ENCODE data around the gene MYCBPAP. TPM values are rescaled to one million over a fixed set of nuclear protein-coding genes. Genes with fewer than 3 reads are reported as not detected.

MYCBPAP gene
- polyA plus RNA-seq, 2 of the 4 experiments (the other 2 are of a cell fraction), result 0.93 to 2.5 TPM

GRCh38 chr17:50571681-50572080 is 63.4 kb downstream of the MYCBPAP start:
- ChIA-PET CTCF (interaction anchor here (1.1 to 5.1 kb wide), 5 partner anchors 10 to 54 kb away, joined by 3 to 19 read pairs (median 4); no protein-coding TSS in a partner anchor), POLR2A (no interaction called here)
- 86% methylated on average over 19 of the region's 19 CpGs for WGBS (ENCODE audit: missing lambda C conversion rate)
- TF ChIP-seq ELK1 (IDR thresholded peaks at IDR 0.05; ENCODE audit: low read depth, low read length), result no peak
- no peak for TF ChIP-seq CEBPB (IDR thresholded peaks at IDR 0.05)
- no peak for TF ChIP-seq FOXS1 (CRISPR knock-in tag; IDR thresholded peaks at IDR 0.05)
- no peak for TF ChIP-seq ZFP36 (IDR thresholded peaks at IDR 0.05; ENCODE audit: borderline replicate concordance, partially characterized antibody)
- no peak for TF ChIP-seq ATOH8 (CRISPR knock-in tag; IDR thresholded peaks at IDR 0.05; ENCODE audit: low read depth)
- TF ChIP-seq HEYL (CRISPR knock-in tag; IDR thresholded peaks at IDR 0.05), result no peak
- no peak for TF ChIP-seq NFE2L2 (conservative IDR thresholded peaks at IDR 0.05; ENCODE audit: low read length)
- TF ChIP-seq CHD2 (IDR thresholded peaks at IDR 0.05; ENCODE audit: low read length, partially characterized antibody), result no peak
- TF ChIP-seq HES2 (IDR thresholded peaks at IDR 0.05), result no peak
- TF ChIP-seq TP53 (CRISPR knock-in tag; IDR thresholded peaks at IDR 0.05), result no peak
- TF ChIP-seq GATA3 (IDR thresholded peaks at IDR 0.05; ENCODE audit: borderline replicate concordance), result no peak
- no peak for TF ChIP-seq USF2 (IDR thresholded peaks at IDR 0.05)
- no peak for TF ChIP-seq BHLHE40 (IDR thresholded peaks at IDR 0.05; ENCODE audit: low read depth, low read length)
- no peak for TF ChIP-seq SREBF2 (IDR thresholded peaks at IDR 0.05)
- TF ChIP-seq ZC3H11A (IDR thresholded peaks at IDR 0.05), result no peak
- TF ChIP-seq RFX5 (IDR thresholded peaks at IDR 0.05), result no peak
- TF ChIP-seq EHF (CRISPR knock-in tag; IDR thresholded peaks at IDR 0.05), result no peak
- TF ChIP-seq PHF8 (IDR thresholded peaks at IDR 0.05; ENCODE audit: borderline replicate concordance, low read depth), result no peak
- H3K4me2 ChIP-seq, result no peak overlapping the region
- H3K4me1 ChIP-seq, result no peaks in the 10 kb centered on the region
- FAIRE-seq (no peak), DNase-seq (ENCODE audit: low read depth in 1 of 2, low spot score in 1 of 2) (no peak), ATAC-seq (no peak)
- no peak overlapping the region for H3K4me3 ChIP-seq
- H3K9me3 ChIP-seq, result no peaks in the 10 kb centered on the region
- H3K27ac ChIP-seq, result no peak overlapping the region

- no peak for ATAC-seq
- TF ChIP-seq ZNF302 (CRISPR knock-in tag; IDR thresholded peaks at IDR 0.05), result no peak
- no peak for TF ChIP-seq JUN (IDR thresholded peaks at IDR 0.05)
- no peak for TF ChIP-seq TP53 (CRISPR knock-in tag; IDR thresholded peaks at IDR 0.05)
- no peak for TF ChIP-seq FOXS1 (CRISPR knock-in tag; IDR thresholded peaks at IDR 0.05)
- TF ChIP-seq FOSL2 (IDR thresholded peaks at IDR 0.05), result no peak
- no peak for TF ChIP-seq FOSL2 (CRISPR knock-in tag; IDR thresholded peaks at IDR 0.05)
- no peak for TF ChIP-seq EHF (CRISPR knock-in tag; IDR thresholded peaks at IDR 0.05)
- no peak for TF ChIP-seq NR3C1 (IDR thresholded peaks at IDR 0.05)
- TF ChIP-seq HEYL (CRISPR knock-in tag; IDR thresholded peaks at IDR 0.05), result no peak
- TF ChIP-seq EP300 (IDR thresholded peaks at IDR 0.05), result no peak
- no peaks in the 10 kb centered on the region for H3K4me1 ChIP-seq
- POLR2A ChIA-PET, result no interaction called here
- WGBS (ENCODE audit: missing lambda C conversion rate), result 94% methylated on average over 20 of the region's 20 CpGs
- H3K4me3 ChIP-seq, result no peak overlapping the region
- no peaks in the 10 kb centered on the region for H3K9me3 ChIP-seq
- CTCF ChIA-PET, result interaction anchor here (1.4 to 5.1 kb wide), 5 partner anchors 10 to 269 kb away, joined by 3 to 24 read pairs (median 9); no protein-coding TSS in a partner anchor
- H3K4me2 ChIP-seq, result no peak overlapping the region
- FAIRE-seq, result no peak
- H3K27ac ChIP-seq, result no peak overlapping the region
- DNase-seq (ENCODE audit: low read depth in 1 of 2, low spot score in 1 of 2), result no peak
Observed at GRCh38 chr17:50572541-50572940, 64.3 kb downstream of the MYCBPAP start.

All from A549 (cell line).